GM10248 (cell line): ENCODE results near the gene ALG12.

ENCODE experiments used
- CTCF ChIA-PET: fragments of 300-600 bp; sonication (Branson Sonifier 250); formaldehyde crosslinking; extraction: SDS; loops from one replicate; lab custom pipeline; 2021; ENCODE audit warnings: antibody characterized with exemption; lab: Yijun Ruan, JAX
- POLR2A ChIA-PET: fragments of 350-650 bp; sonication (Branson Sonifier 250); formaldehyde crosslinking; extraction: SDS; loops from one replicate; lab custom pipeline; 2020; ENCODE audit warnings: antibody characterized with exemption; lab: Yijun Ruan, JAX
- DNase-seq: peaks from one replicate; pipeline ENCODE4 v3.0.0; 2012; ENCODE audit errors: extremely low spot score
- CTCF ChIP-seq: IDR thresholded peaks from 2 replicates; pipeline ENCODE4 v1.5.1; 2012; ENCODE audit warnings: mild to moderate bottlenecking, low read depth; ENCODE audit errors: extremely low read depth, missing control alignments, control extremely low read depth

Gene ALG12

GRCh38 chr22:49865156-49865555 is 53.1 kb downstream of the ALG12 start:
- POLR2A ChIA-PET, result interaction anchor here (0.6 kb wide), 1 partner anchor 60 kb away, joined by 5 read pairs; no protein-coding TSS in a partner anchor
- CTCF ChIA-PET, result no interaction called here
- no peak for TF ChIP-seq CTCF
- no peak for DNase-seq

DNA sequence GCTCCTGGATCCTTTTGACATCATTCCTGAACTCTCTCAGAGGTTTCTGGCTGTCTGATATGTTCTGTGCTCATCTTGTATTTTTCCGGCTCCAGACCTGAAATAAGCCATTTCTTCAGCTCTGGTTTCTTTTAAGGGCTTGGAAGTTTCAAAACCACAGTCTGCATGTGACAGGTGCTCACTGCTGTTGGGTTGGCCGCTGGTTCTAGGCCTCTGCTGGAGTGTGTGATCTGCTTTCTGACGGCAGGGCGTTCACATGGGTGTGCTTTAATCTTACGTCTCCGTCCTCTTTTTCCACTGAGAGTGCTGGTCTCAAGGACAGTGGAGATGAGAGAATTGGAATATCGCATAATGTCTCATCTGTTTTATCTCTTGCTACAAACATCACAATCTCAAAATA is 54.3 kb downstream of the ALG12 start:
- POLR2A ChIA-PET, result no interaction called here
- DNase-seq, result no peak
- CTCF ChIA-PET, result no interaction called here
- no peak for TF ChIP-seq CTCF

DNA sequence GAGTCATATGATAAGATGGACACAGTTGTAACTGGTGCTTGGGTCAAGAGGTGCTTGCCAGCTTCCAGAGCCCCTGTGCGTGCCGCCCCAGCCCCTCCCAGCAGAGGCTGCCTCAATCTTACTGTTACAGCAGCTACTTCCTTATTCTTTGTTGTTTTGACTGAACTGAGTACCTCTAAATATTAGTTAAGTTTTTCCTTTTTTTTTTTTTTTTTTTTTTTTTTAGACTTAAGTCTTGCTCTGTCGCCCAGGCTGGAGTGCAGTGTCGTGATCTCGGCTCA is 55.8 kb downstream of the ALG12 start:
- CTCF ChIA-PET, result no interaction called here
- no peak for DNase-seq
- TF ChIP-seq CTCF, result no peak
- POLR2A ChIA-PET, result interaction anchor here (0.6 kb wide), 1 partner anchor 28 kb away, joined by 5 read pairs; no protein-coding TSS in a partner anchor

- ChIA-PET POLR2A (interaction anchor here (0.6 kb wide), 1 partner anchor 29 kb away, joined by 5 read pairs; no protein-coding TSS in a partner anchor), CTCF (no interaction called here)
- no peak for TF ChIP-seq CTCF
- DNase-seq, result no peak
These were observed 56.4 kb downstream of the ALG12 start for GRCh38 chr22:49861642-49862495.

GRCh38 chr22:49858827-49859226 is 59.4 kb downstream of the ALG12 start:
- ChIA-PET CTCF (interaction anchor here (1.4 kb wide), 1 partner anchor 22 kb away, joined by 6 read pairs; no protein-coding TSS in a partner anchor), POLR2A (no interaction called here)
- TF ChIP-seq CTCF, result no peak
- no peak for DNase-seq

DNA sequence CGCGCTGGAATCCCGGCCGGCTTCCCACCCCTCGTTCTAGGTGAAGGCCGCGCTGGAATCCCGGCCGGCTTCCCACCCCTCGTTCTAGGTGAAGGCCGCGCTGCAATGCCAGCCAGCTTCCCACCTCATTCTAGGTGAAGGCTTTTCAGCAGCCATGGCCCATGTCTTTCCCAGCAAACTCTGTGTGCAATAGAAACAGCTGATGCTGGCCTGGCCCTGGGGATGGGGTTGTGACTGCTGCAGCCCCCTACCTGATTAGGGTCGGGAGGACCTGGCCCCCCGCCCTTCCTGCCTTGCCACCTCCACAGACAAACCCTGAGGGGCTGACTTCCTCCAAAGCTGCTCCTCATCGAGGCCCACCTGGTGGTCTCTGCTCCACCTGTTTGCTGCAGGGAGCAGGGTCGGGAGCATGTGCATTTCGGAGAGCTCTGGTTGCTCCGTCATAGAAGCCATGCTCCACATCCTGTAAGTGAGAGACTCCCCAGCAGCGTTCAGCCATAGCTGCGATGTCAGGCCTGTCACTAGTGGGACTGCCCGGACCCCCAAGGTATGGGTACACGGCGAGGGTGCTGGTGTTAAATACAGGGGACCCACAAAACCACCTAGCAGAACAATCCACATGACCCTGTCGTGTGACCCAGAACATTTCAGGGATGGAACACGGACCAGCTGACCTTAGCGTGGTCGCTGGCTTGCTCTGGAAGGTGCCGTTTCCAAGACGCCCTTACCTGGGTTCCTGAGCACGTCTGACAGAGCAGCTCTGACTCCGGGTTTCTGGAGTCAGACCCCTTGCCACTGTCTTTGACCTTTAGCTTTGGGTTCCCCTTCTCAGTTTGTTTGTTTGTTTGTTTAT is 61.2 kb downstream of the ALG12 start:
- POLR2A ChIA-PET, result no interaction called here
- DNase-seq, result no peak
- CTCF ChIA-PET, result interaction anchor here (0.8 to 1.0 kb wide), 2 partner anchors 30 to 67 kb away, joined by 3 to 4 read pairs; no protein-coding TSS in a partner anchor
- no peak for TF ChIP-seq CTCF
